HepG2 (cell line): ENCODE data around the gene PRKD2.

Source experiments
- SMAD3 ChIP-seq: sonication (generic); formaldehyde crosslinking; IDR thresholded peaks from 2 replicates; pipeline ENCODE4 v1.4.0; 2020; ENCODE audit warnings: missing genetic modification reagents
- SOX6 ChIP-seq, 2 experiments: fragments of 450-650 bp in 1 of 2; sonication (generic) in 1 of 2; formaldehyde crosslinking in 1 of 2; IDR thresholded peaks; 2 replicates each; pipeline versions ENCODE4 v1.4.0 to v1.6.1; 2017 to 2020; ENCODE audit warnings: antibody characterized with exemption in 1 of 2, mild to moderate bottlenecking in 1 of 2, missing genetic modification reagents in 1 of 2
- TBP ChIP-seq: sonication (generic); formaldehyde crosslinking; IDR thresholded peaks from 2 replicates; pipeline ENCODE4 v1.5.0; 2020; ENCODE audit warnings: missing genetic modification reagents
- YY1 ChIP-seq: IDR thresholded peaks from 2 replicates; pipeline ENCODE4 v1.6.1; 2011; ENCODE audit warnings: low read length, low read depth, moderate library complexity, mild to moderate bottlenecking; ENCODE audit not compliant: insufficient read depth, insufficient replicate concordance

DNA sequence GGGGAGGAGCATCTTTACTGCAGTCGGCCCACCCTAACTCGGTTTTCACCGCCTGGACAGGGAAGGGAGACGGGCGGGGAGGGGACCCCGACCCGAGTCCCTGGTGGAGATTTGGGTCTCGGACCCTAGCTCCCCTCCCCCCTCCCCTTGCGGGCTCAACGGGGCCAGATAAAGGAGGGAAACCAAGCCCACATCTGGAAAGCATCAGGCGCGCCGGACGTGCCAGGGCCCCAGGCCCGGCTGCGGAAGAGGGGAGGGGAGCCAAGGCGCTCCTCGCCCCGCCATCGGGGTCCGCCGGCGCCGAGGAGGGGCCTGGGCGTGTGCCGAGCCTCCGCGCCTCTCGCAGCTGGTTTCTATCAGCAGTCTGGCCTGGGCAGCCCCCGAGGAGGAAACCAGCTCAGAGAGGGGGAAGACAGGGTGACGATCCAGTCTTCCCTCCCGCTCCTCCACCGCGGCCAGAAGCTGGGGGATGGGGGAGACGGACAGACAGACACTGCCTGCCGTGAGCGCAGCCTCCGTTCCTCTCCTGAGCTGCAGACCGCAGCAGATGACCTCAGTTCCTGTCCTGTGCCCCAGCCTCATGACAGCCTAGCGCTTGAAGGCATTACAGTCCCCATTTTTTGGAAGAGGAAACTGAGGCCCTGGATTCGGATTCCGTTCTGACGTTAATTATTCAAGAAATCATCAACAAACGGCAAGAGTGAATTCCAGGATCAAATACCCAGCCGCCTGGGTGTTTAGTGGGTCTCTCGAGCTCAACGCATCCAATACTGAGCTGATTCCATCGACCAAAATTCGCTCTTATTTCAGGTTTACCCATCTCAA is 77.3 kb downstream of the PRKD2 start:
- TF ChIP-seq SMAD3 (CRISPR knock-in tag) (no peak), TBP (CRISPR knock-in tag) (no peak), YY1 (no peak), SOX6 (IDR thresholded peaks at IDR 0.05) (no peak), SOX6 (CRISPR knock-in tag; IDR thresholded peaks at IDR 0.05) (no peak)
